K562 (cell line): ENCODE measurements around the gene BACE2. TPM values are rescaled to one million over a fixed set of nuclear protein-coding genes. Genes with fewer than 3 reads are reported as not detected.

ENCODE experiments used
- ATAC-seq: fragments of 200-7000 bp; cut with Tn5 transposase; 3 replicates; pipeline ENCODE4 v1.9.1; 2020; ENCODE audit warnings: moderate library complexity
- BruUV-seq: library from RNA; stranded (reverse); fragments of 400-500 nt; replicated peaks from 2 replicates; lab custom pipeline; 2021; lab: Mats Ljungman, UMichigan
- CTCF ChIA-PET: fragments of 300-600 bp; formaldehyde crosslinking; extraction: SDS; loops from one replicate; lab custom pipeline; 2021; ENCODE audit warnings: low intra/inter-chr PET ratio; lab: Yijun Ruan, JAX
- POLR2A ChIA-PET: fragments of 300-600, 350-650 bp; sonication (Branson Sonifier 250); formaldehyde crosslinking; extraction: SDS; loops from one replicate; lab custom pipeline; 2021; ENCODE audit warnings: antibody characterized with exemption, inconsistent platforms; lab: Yijun Ruan, JAX
- DNase-seq, 4 experiments: peaks; one replicate each; pipeline versions ENCODE4 v3.0.0 to v3.0.0-alpha.2; 2011 to 2018; ENCODE audit warnings: low spot score in 3 of 4, mixed read lengths in 3 of 4; ENCODE audit errors: extremely low read depth in 1 of 4
- FAIRE-seq: peaks from 2 replicates; lab custom pipeline; 2011; peaks lifted over from hg19 to GRCh38; lab: Jason Lieb, UNC
- H2AFZ ChIP-seq: 2 replicates; pipeline ENCODE4 v1.6.0; 2011; ENCODE audit warnings: low read depth, low read length, control low read depth, inconsistent platforms
- H3K27ac ChIP-seq: fragments of 200-600 bp; 3 replicates; pipeline ENCODE4 v1.8.0; 2011; ENCODE audit warnings: low read depth, mild to moderate bottlenecking, control low read depth, inconsistent platforms, low read length, moderate library complexity, mixed read lengths; ENCODE audit errors: extremely low read depth
- H3K27me3 ChIP-seq, 2 experiments: fragments of 300-600 bp in 1 of 2; 2 replicates in 1 of 2; 3 replicates in 1 of 2; pipeline versions ENCODE4 v1.6.0 to v1.8.0; 2011; ENCODE audit warnings: inconsistent platforms in 2 of 2, low read length in 2 of 2, mild to moderate bottlenecking in 1 of 2, mixed read lengths in 1 of 2, moderate library complexity in 1 of 2; ENCODE audit not compliant: control insufficient read depth in 2 of 2, insufficient read depth in 2 of 2
- H3K36me3 ChIP-seq: fragments of 300-600 bp; 3 replicates; pipeline ENCODE4 v1.8.0; 2011; ENCODE audit warnings: mild to moderate bottlenecking, low read length, inconsistent platforms; ENCODE audit not compliant: control insufficient read depth, insufficient read depth
- H3K4me1 ChIP-seq, 2 experiments: fragments of 200-600 bp in 1 of 2; replicated peaks in 1 of 2; 2 replicates in 1 of 2; 3 replicates in 1 of 2; pipeline versions ENCODE4 v1.5.1 to v1.8.0; 2011; ENCODE audit warnings: inconsistent platforms in 2 of 2, low read length in 2 of 2, mild to moderate bottlenecking in 1 of 2, mixed read lengths in 1 of 2, moderate library complexity in 1 of 2; ENCODE audit not compliant: control insufficient read depth in 2 of 2, insufficient read depth in 2 of 2
- H3K4me2 ChIP-seq: 2 replicates; pipeline ENCODE4 v1.6.1; 2011; ENCODE audit warnings: low read length, control low read depth, inconsistent platforms, mixed read lengths; ENCODE audit not compliant: insufficient read depth
- H3K4me3 ChIP-seq: fragments of 200-600 bp; sonication (generic), shearing (Covaris generic); 2 replicates; pipeline ENCODE4 v1.5.1; 2016; ENCODE audit warnings: control low read depth, inconsistent platforms
- H3K79me2 ChIP-seq: fragments of 200-600 bp; 3 replicates; pipeline ENCODE4 v1.8.0; 2011; ENCODE audit warnings: low read length, inconsistent platforms; ENCODE audit not compliant: control insufficient read depth, insufficient read depth
- H3K9ac ChIP-seq, 2 experiments: 2 replicates each; pipeline versions ENCODE4 v1.6.0 to v1.6.1; 2011; ENCODE audit warnings: low read depth in 2 of 2, low read length in 2 of 2, control low read depth in 1 of 2, inconsistent platforms in 1 of 2, mild to moderate bottlenecking in 1 of 2, mixed read lengths in 1 of 2; ENCODE audit not compliant: insufficient read depth in 1 of 2
- H3K9me1 ChIP-seq: one replicate; pipeline ENCODE4 v1.6.0; 2011; ENCODE audit warnings: inconsistent platforms, mild to moderate bottlenecking, low read length, moderate library complexity; ENCODE audit not compliant: control insufficient read depth, insufficient read depth
- H3K9me3 ChIP-seq: replicated peaks from 2 replicates; pipeline ENCODE4 v1.5.1; 2011; ENCODE audit warnings: low read depth, low read length, inconsistent platforms; ENCODE audit not compliant: control insufficient read depth, insufficient read depth
- H4K20me1 ChIP-seq: replicated peaks from 2 replicates; pipeline ENCODE4 v1.6.1; 2011; ENCODE audit warnings: low read length, inconsistent platforms, mixed read lengths; ENCODE audit not compliant: control insufficient read depth, insufficient read depth
- ARID1B ChIP-seq: fragments of 450-650 bp; IDR thresholded peaks from 2 replicates; pipeline ENCODE4 v1.6.1; 2016; ENCODE audit warnings: antibody characterized with exemption, mild to moderate bottlenecking, inconsistent platforms
- ESRRA ChIP-seq: fragments of 450-650 bp; IDR thresholded peaks from 2 replicates; pipeline ENCODE4 v1.6.1; 2014; ENCODE audit warnings: low read depth, mild to moderate bottlenecking, moderate library complexity, borderline replicate concordance
- FOXK2 ChIP-seq, 2 experiments: fragments of 450-650 bp; IDR thresholded peaks in 1 of 2; conservative IDR thresholded peaks in 1 of 2; 2 replicates each; pipeline ENCODE4 v1.6.1; 2016; ENCODE audit warnings: low read depth in 2 of 2, mild to moderate bottlenecking in 1 of 2
- MCM7 ChIP-seq, 2 experiments: fragments of 450-650 bp; IDR thresholded peaks; 2 replicates each; pipeline ENCODE4 v1.6.1; 2016 to 2018
- PHB2 ChIP-seq: fragments of 450-650 bp; IDR thresholded peaks from 2 replicates; pipeline ENCODE4 v1.6.1; 2017; ENCODE audit warnings: low read depth
- POLR2G ChIP-seq: fragments of 200-400 bp; formaldehyde crosslinking; IDR thresholded peaks from 2 replicates; pipeline ENCODE4 v1.6.1; 2017; ENCODE audit warnings: low read depth, mild to moderate bottlenecking, antibody characterized with exemption, low read length, moderate library complexity
- SAFB ChIP-seq: fragments of 200-400 bp; formaldehyde crosslinking; IDR thresholded peaks from 2 replicates; pipeline ENCODE4 v1.6.1; 2017; ENCODE audit warnings: low read depth, low read length, borderline replicate concordance
- SMARCE1 ChIP-seq: fragments of 450-650 bp; IDR thresholded peaks from 2 replicates; pipeline ENCODE4 v1.7.1; 2016; ENCODE audit warnings: mild to moderate bottlenecking
- SPI1 ChIP-seq: IDR thresholded peaks from 2 replicates; pipeline ENCODE4 v1.6.1; 2011; ENCODE audit warnings: low read depth, low read length, control low read depth, borderline replicate concordance
- TCF7L2 ChIP-seq: fragments of 150-350 bp; IDR thresholded peaks from 2 replicates; pipeline ENCODE4 v1.6.1; 2016; ENCODE audit warnings: low read depth, mild to moderate bottlenecking, low read length, moderate library complexity
- TEAD1 ChIP-seq, 2 experiments: fragments of 450-650 bp in 1 of 2; sonication (generic) in 1 of 2; formaldehyde crosslinking; IDR thresholded peaks; 2 replicates each; pipeline versions ENCODE4 v1.4.0 to v1.8.0; 2020 to 2022; ENCODE audit warnings: mild to moderate bottlenecking in 2 of 2, missing genetic modification reagents in 1 of 2
- XRCC3 ChIP-seq: fragments of 450-650 bp; IDR thresholded peaks from 2 replicates; pipeline ENCODE4 v1.6.1; 2017; ENCODE audit warnings: mild to moderate bottlenecking, moderate library complexity
- ZNF77 ChIP-seq: fragments of 250-450 bp; sonication (Bioruptor Pico); IDR thresholded peaks from 2 replicates; pipeline ENCODE4 v1.5.0; 2020
- ZSCAN29 ChIP-seq: fragments of 450-650 bp; IDR thresholded peaks from 2 replicates; pipeline ENCODE4 v1.6.1; 2017
- WGBS: fragments of 100-300 bp; shearing (Covaris generic); methylation state at CpG from one replicate; pipeline ENCODE4 v1.1.6; 2016; ENCODE audit warnings: low coverage, mixed read lengths; ENCODE audit not compliant: insufficient coverage; ENCODE audit errors: missing lambda C conversion rate; 5-methylcytosine and 5-hydroxymethylcytosine counted together
- in situ Hi-C: fragments of 300-500 bp; cut with MboI; formaldehyde crosslinking; loops from 4 replicates; pipeline ENCODE4 v1.15.0; 2018; ENCODE audit warnings: inconsistent platforms, mixed read lengths
- intact Hi-C: fragments of 100-400 bp; cut with micrococcal nuclease; formaldehyde crosslinking; loops from 2 replicates; pipeline ENCODE4 v1.14.2; 2022
- polyA plus RNA-seq, 8 experiments: library from polyadenylated mRNA; depleted of rRNA in 4 of 8; stranded (reverse) in 5 of 8; unstranded in 3 of 8; fragments of >200 nt; fragmentation: Nextera tagmentation in 2 of 8; fragmentation: Illumina TruSeq in 1 of 8; extraction: Ambion mirVana in 2 of 8; extraction: Trizol in 1 of 8; gene quantifications; 2 replicates each; pipeline versions ENCODE4 v1.2.1 to v1.2.3, GENCODE V29; 2011 to 2014; ENCODE audit warnings: inconsistent platforms in 1 of 8, missing spikeins in 1 of 8
- total RNA-seq, 7 experiments: library from RNA; depleted of rRNA in 6 of 7; stranded (reverse); fragments of >200 nt in 6 of 7; fragmentation: Illumina TruSeq in 2 of 7; extraction: Trizol in 2 of 7; gene quantifications; 2 replicates each; pipeline versions ENCODE4 v1.2.1 to v1.2.3, GENCODE V29; 2011 to 2021; ENCODE audit warnings: low replicate concordance in 1 of 7
- TF ChIP-seq, protein P1 (sequence below): sonication (generic); formaldehyde crosslinking; IDR thresholded peaks from 2 replicates; pipeline ENCODE4 v1.8.1; 2023; ENCODE audit warnings: missing genetic modification reagents, mild to moderate bottlenecking, borderline replicate concordance

Gene BACE2
- total and polyA plus RNA-seq, 9 of the 15 experiments (the other 6 are each of a cell fraction or from before 2014, with no cell fraction given) = 0.05 to 0.24 (median 0.15) TPM; not detected in 2

DNA sequence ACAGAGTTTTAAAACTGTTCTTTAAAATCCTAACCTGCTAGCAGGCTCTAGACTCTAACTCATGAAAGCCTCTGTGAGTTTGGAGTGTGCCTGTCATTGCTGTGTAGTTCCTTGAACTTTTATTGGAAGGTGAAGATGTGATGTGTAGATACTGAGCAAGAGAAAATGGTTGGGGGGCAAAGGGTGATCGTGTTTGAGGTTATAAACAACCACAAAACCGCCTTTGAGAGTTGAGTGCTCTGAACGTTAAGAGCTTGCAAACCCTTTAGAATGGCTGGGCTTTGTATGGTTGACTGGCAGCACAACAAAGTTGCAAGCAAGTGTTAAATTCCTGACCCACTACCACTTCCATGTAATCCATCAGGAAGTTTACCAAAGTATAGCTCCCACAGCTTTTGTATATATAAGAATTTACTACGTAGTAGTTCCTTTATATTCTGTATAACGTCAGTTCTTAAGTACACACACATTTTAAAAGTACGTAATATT is 19.6 kb downstream of the BACE2 start:
- no peak for DNase-seq
- under 1% methylated on average over 6 of the region's 6 CpGs for WGBS
- H3K4me3 ChIP-seq = no peak overlapping the region
- no peaks in the 10 kb centered on the region for H3K9me1 ChIP-seq
- H3K4me2 ChIP-seq = no peak overlapping the region
- TF ChIP-seq TEAD1 (CRISPR knock-in tag; IDR thresholded peaks at IDR 0.05) = no peak
- TF ChIP-seq POLR2G = no peak
- TF ChIP-seq, protein P1, sequence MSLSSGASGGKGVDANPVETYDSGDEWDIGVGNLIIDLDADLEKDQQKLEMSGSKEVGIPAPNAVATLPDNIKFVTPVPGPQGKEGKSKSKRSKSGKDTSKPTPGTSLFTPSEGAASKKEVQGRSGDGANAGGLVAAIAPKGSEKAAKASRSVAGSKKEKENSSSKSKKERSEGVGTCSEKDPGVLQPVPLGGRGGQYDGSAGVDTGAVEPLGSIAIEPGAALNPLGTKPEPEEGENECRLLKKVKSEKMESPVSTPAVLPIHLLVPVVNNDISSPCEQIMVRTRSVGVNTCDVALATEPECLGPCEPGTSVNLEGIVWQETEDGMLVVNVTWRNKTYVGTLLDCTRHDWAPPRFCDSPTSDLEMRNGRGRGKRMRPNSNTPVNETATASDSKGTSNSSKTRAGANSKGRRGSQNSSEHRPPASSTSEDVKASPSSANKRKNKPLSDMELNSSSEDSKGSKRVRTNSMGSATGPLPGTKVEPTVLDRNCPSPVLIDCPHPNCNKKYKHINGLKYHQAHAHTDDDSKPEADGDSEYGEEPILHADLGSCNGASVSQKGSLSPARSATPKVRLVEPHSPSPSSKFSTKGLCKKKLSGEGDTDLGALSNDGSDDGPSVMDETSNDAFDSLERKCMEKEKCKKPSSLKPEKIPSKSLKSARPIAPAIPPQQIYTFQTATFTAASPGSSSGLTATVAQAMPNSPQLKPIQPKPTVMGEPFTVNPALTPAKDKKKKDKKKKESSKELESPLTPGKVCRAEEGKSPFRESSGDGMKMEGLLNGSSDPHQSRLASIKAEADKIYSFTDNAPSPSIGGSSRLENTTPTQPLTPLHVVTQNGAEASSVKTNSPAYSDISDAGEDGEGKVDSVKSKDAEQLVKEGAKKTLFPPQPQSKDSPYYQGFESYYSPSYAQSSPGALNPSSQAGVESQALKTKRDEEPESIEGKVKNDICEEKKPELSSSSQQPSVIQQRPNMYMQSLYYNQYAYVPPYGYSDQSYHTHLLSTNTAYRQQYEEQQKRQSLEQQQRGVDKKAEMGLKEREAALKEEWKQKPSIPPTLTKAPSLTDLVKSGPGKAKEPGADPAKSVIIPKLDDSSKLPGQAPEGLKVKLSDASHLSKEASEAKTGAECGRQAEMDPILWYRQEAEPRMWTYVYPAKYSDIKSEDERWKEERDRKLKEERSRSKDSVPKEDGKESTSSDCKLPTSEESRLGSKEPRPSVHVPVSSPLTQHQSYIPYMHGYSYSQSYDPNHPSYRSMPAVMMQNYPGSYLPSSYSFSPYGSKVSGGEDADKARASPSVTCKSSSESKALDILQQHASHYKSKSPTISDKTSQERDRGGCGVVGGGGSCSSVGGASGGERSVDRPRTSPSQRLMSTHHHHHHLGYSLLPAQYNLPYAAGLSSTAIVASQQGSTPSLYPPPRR = no peak
- TF ChIP-seq SMARCE1 = no peak
- no peak for TF ChIP-seq ESRRA
- no peak for TF ChIP-seq TCF7L2
- TF ChIP-seq MCM7 (IDR thresholded peaks at IDR 0.05) = no peak
- no peak for TF ChIP-seq ZSCAN29
- no peak for TF ChIP-seq XRCC3
- no peak for TF ChIP-seq PHB2
- TF ChIP-seq SPI1 = no peak
- no peak for TF ChIP-seq SAFB
- no peak for TF ChIP-seq FOXK2 (conservative IDR thresholded peaks at IDR 0.05 in 1 of 2, IDR thresholded peaks at IDR 0.05 in 1 of 2; ENCODE audit: low read depth in 2 of 2)
- TF ChIP-seq ARID1B = no peak
- no peak for TF ChIP-seq ZNF77 (CRISPR knock-in tag)
- H3K79me2 ChIP-seq = no peaks in the 10 kb centered on the region
- ChIA-PET POLR2A (no interaction called here), CTCF (no interaction called here)
- intact Hi-C loops (no loop called here), in situ Hi-C loops (no loop called here)
- no peaks in the 10 kb centered on the region for H3K27me3 ChIP-seq
- no TSS peak for BruUV-seq
- no peak for FAIRE-seq
- no peak overlapping the region for H3K27ac ChIP-seq
- H3K9ac ChIP-seq = no peak overlapping the region
- H3K36me3 ChIP-seq = no peaks in the 10 kb centered on the region
- H3K9me3 ChIP-seq = no peaks in the 10 kb centered on the region
- H3K4me1 ChIP-seq = no peaks in the 10 kb centered on the region
- H4K20me1 ChIP-seq = no peaks in the 10 kb centered on the region
- ATAC-seq = no peak
- H2AFZ ChIP-seq = no peak overlapping the region
